Measurements from ENCODE around the gene PKD2L1. TPM values are rescaled to one million over a fixed set of nuclear protein-coding genes. Genes with fewer than 3 reads are reported as not detected.

PKD2L1 gene
- total and polyA plus RNA-seq, 10 of the 15 experiments (the other 5 are each of a cell fraction or from before 2014, with no cell fraction given) = 0.05 to 0.17 (median 0.08) TPM; not detected in 6

GRCh38 chr10:100304414-100304813, 25.6 kb downstream of the PKD2L1 start:
- TF ChIP-seq SMC3 (IDR thresholded peaks at IDR 0.05; ENCODE audit: borderline replicate concordance, low read length) (no peak), YBX1 (IDR thresholded peaks at IDR 0.05) (no peak), SMARCA5 (IDR thresholded peaks at IDR 0.05) (no peak), STAT1 (conservative IDR thresholded peaks at IDR 0.05) (no peak), NFIC (IDR thresholded peaks at IDR 0.05; ENCODE audit: low read depth, low read length) (no peak), RAD21 (IDR thresholded peaks at IDR 0.05; ENCODE audit: insufficient read depth, low read depth, low read length) (no peak), IKZF1 (conservative IDR thresholded peaks at IDR 0.05) (no peak), JUNB (IDR thresholded peaks at IDR 0.05) (no peak), POLR2A (IDR thresholded peaks at IDR 0.05; ENCODE audit: low read depth, low read length) (no peak), EZH2 (IDR thresholded peaks at IDR 0.05; ENCODE audit: borderline replicate concordance, control insufficient read depth, low read depth, low read length) (no peak), BMI1 (IDR thresholded peaks at IDR 0.05; ENCODE audit: borderline replicate concordance) (no peak), FOS (IDR thresholded peaks at IDR 0.05; ENCODE audit: borderline replicate concordance, extremely low read depth, insufficient read length) (no peak), CBX5 (IDR thresholded peaks at IDR 0.05; ENCODE audit: low read depth) (no peak), FOXK2 (IDR thresholded peaks at IDR 0.05) (no peak)
- TF ChIP-seq, protein P1, sequence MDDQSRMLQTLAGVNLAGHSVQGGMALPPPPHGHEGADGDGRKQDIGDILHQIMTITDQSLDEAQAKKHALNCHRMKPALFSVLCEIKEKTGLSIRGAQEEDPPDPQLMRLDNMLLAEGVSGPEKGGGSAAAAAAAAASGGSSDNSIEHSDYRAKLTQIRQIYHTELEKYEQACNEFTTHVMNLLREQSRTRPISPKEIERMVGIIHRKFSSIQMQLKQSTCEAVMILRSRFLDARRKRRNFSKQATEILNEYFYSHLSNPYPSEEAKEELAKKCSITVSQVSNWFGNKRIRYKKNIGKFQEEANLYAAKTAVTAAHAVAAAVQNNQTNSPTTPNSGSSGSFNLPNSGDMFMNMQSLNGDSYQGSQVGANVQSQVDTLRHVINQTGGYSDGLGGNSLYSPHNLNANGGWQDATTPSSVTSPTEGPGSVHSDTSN (IDR thresholded peaks at IDR 0.05; ENCODE audit: insufficient replicate concordance, low read depth, low read length) = no peak
- TF ChIP-seq, protein P2, sequence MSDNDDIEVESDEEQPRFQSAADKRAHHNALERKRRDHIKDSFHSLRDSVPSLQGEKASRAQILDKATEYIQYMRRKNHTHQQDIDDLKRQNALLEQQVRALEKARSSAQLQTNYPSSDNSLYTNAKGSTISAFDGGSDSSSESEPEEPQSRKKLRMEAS (IDR thresholded peaks at IDR 0.05; ENCODE audit: low read depth, low read length) = no peak

More at GRCh38 chr10:100304414-100304813, 25.6 kb downstream of the PKD2L1 start:
- ATAC-seq (no peak), DNase-seq (ENCODE audit: low read depth, low spot score) (no peak), FAIRE-seq (no peak)
- BruUV-seq (replicated peaks) = no TSS peak
- Histone ChIP-seq H2AFZ (ENCODE audit: control insufficient read depth, low read depth, low read length) (no peak overlapping the region), H3K27me3 (replicated peaks in 1 of 2; ENCODE audit: control insufficient read depth in 2 of 2, insufficient read depth in 2 of 2, low read length in 1 of 2) (no peaks in the 10 kb centered on the region; a peak in 2 of 4 replicates), H3K4me3 (no peak overlapping the region), H3K27ac (ENCODE audit: control insufficient read depth, insufficient read depth) (no peak overlapping the region), H3K36me3 (ENCODE audit: control insufficient read depth in 2 of 2, insufficient read depth in 2 of 2, low read length in 1 of 2) (no peaks in the 10 kb centered on the region), H3K4me2 (ENCODE audit: control insufficient read depth, insufficient read depth) (no peak overlapping the region), H3K79me2 (ENCODE audit: control insufficient read depth, insufficient read depth, low read length) (no peaks in the 10 kb centered on the region), H3K9ac (ENCODE audit: control insufficient read depth, insufficient read depth, low read length) (no peak overlapping the region), H4K20me1 (ENCODE audit: control insufficient read depth, insufficient read depth) (no peaks in the 10 kb centered on the region), H3K4me1 (ENCODE audit: control insufficient read depth, insufficient read depth, low read length) (no peaks in the 10 kb centered on the region), H3K9me3 (replicated peaks; ENCODE audit: control insufficient read depth, insufficient read depth, low read length) (no peaks in the 10 kb centered on the region; the same call in 2 of the 3 replicates)
- ChIA-PET POLR2A (no interaction called here), SMC1A (ENCODE audit: uncharacterized antibody, unreplicated experiment) (interaction anchor here (1.3 to 1.5 kb wide), 3 partner anchors 23 to 129 kb away, joined by 3 to 7 read pairs (median 7); no protein-coding TSS in a partner anchor), RAD21 (ENCODE audit: unreplicated experiment) (interaction anchor here (1.1 to 2.1 kb wide), 3 partner anchors 23 to 114 kb away, joined by 4 to 12 read pairs (median 4); no protein-coding TSS in a partner anchor), CTCF (interaction anchor here (0.7 to 3.8 kb wide), 9 partner anchors 23 to 175 kb away, joined by 3 to 33 read pairs (median 4); no protein-coding TSS in a partner anchor)
- in situ Hi-C loops (cut with MboI) (no loop called here), intact Hi-C loops (cut with micrococcal nuclease; ENCODE audit: unreplicated experiment) (no loop called here)
- WGBS (ENCODE audit: insufficient coverage, insufficient replicate concordance, low lambda C conversion rate, missing lambda C conversion rate) = 53% methylated on average over 3 of the region's 3 CpGs
